Middle frontal gyrus (tissue), 1 donor: ENCODE results near the gene MYO3B.

Experiments used
- DNase-seq: peaks from one replicate; pipeline ENCODE4 v3.0.0-alpha.2; 2015; ENCODE audit warnings: low spot score; ENCODE audit errors: extremely low spot score

The MYO3B gene

DNA sequence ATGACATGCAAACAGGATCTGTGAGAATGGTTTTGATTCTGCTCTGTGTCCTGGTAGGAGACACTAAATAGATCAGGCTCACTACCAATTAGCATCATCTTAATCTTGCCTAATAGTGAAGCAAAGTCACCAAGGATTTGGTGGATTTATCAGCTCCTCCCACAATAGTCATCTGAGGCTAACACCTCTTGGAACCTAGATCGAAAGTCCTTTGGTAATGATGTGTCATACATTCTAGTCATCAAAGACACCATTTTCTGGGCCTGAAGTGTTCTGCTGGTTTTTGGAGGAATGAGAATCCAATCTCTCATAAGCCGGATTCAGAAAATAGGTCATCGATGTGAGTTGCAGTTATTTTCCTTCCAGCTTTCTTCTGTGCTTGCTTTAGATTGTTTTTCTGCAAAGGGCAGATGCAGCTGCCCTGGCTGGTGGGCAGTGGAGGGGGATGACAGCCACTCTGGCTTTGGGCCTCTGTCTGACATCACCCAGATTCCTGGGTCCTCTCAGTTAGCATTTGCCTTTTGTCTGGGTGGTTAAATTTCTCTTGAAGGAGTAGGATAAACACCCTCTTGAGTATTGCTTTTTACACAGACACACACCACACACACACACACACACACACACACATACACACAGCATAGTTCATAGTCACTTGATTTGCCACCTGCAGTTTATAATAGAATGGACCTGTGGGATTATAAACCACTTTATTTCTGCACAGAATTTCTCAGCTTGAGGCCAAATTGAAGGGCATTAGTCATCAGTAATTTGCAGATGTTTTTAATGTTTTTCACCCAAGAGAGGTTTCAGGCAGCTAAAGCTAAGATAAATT is at the start of gene MYO3B:
TSS of gene MYO3B (plus strand) at position 198 of the 832 bp plus-strand sequence. CDS start at position 339, 141 bp downstream.
- DNase-seq = no peak

DNA sequence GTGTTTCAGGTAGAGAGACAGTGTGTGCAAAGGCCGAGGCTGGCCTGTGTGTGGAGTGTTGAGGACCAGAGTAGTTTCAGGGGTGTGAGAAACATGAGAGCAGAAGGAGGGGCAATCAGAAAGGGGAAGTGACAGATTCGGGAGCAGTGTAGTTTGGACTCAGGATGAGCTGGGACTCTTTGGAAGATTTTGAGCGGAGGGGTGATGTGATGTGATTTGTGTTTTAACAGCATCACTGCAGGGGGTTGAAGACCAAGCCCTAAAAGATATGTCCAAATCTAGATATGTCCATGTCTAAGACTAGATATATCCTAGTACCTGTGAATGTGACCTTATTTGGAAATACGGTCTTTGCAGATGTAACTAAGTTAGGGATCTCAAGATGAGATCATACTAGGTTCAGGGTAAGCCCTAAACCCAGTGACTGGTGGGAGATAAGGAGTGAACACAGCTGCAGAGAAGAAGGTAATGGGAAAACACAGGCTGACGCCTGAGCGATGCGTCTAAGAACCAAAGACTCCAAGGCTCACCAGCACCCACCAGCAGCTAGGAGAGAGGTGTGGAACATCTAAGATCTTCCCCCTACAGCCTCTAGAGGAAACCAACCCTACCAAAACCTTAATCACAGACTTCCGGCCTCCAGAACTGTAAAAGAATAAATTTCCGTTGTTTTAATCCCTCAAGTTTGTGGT is 38.5 kb upstream of the MYO3B start:
- no peak for DNase-seq

- no peak for DNase-seq
Observed at GRCh38 chr2:170140561-170140960, 37.4 kb upstream of the MYO3B start.

GRCh38 chr2:170141865-170142264 is 36.1 kb upstream of the MYO3B start:
- DNase-seq = no peak

DNA sequence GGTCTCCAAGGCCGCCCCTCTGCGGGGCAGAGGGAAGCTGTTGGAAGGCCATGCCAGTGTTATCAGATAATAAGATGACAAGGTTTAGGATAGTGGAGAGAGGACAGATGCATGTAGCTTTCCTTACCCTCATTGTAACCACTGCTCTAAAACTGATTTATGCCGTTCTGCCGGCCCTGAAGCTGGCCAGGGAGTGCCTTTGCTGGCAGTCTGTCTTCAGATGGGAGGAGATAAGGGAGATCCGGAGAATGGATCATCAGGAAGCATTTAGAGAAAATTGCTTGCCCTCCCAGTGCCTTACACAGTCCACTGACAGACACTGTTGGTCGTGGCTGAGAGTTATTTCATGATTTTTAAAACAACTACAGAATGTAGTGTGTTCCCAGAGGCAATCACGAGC is 35.4 kb upstream of the MYO3B start:
- DNase-seq = no peak

DNA sequence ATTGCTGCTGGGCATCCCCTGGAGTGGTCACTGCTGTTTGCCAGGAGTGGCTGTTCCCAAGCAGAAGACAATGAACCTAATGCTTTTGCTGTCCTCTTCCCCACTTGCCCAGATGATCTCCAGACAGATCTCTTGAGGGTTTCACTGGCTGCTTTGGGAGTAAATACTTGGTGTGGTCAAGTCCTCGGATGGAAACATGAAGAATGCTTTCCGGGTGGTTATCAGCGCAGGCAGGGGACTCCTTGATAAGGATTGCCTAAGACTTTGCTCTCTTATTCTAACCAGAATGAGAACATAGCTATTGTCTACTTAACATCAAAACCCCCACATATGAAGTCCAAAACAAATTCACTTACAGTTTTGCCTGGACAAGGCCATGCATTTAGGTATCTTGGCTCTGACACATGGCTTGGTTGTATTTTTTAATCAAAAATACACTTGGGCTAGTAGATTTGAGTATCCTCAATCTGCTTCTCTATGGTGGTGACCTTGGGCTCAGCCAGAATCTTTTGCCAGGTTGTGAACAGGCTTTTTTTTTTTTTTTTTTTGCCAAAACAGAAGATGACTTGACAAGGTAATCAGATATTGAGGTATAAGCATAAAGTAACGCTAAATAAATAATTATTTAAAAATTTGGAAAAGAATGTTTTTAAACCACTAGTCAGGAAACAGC is 34.8 kb upstream of the MYO3B start:
- DNase-seq = no peak

DNA sequence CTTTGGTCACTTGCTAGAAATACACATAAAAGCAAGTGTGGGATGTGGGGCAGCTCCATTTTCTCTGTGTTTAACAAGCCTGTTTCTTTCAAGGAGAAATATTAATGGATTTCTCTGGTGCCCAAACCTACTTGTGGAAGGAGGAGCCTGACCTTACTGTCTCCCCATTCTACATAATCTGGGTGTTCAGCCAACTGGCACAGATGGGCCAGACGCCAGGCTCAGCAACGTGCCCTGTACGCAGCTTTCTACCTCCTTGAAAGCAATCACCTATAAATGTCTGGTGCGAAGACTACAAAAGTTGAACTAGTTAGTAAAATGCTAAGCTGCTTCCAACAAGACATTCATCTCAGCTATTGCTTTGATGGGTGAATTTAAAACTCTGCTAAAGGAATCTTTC is 33.2 kb upstream of the MYO3B start:
- no peak for DNase-seq

DNA sequence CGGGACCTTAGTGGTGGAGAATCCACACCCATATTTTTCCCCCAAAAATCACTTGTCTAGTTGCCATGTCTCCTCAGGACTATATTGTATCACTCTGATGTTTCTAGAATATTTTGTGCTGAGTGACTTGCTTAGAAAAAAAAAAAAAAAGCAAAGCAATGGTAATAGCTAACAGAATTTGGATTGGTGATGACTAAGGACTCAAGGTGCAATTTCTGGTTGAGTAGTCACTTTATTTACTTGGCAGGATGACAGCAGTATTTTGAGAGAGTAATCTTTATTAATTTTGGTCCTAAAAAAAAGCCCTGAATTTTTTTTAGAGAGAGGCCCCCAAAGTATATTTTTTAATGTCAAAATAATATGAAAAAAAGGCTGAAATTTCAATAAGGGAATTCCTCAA is 32.8 kb upstream of the MYO3B start:
- DNase-seq = no peak

DNA sequence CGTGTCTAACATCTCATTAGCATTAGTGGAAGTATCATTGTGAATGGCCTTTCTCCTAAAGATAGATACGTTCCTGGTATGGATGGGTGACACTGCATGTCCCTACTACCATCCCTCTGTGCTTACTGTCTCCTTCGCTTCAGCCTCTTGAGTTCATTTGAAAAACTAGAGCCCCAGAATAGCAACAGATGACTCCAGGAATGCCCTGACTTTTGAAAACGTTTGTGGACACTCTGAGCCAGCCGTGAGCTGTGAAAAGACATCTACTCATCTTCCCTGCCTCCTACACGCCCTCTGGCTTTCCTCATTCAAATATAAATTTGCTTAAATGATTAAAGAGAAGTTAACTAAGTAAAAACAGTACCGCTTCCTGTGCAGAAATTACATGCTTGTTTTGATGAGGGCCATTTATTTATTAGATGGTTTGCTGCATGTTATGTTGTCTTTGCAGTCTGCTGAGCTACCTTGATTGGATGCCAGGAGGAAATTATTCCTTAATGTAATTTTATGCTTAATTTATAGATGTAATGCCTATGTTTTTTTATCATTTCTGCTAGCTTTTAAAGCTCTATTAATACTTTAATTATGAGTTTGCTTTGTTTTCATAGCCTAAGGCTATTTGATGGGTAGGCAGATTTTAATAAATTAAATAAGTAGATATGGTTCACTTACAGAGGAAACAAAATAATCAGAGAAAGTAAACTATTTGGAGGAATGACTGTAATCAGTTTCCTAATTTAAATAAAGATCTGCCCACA is 32.1 kb upstream of the MYO3B start:
- no peak for DNase-seq

GRCh38 chr2:170146784-170147183 is 31.2 kb upstream of the MYO3B start:
- no peak for DNase-seq

DNA sequence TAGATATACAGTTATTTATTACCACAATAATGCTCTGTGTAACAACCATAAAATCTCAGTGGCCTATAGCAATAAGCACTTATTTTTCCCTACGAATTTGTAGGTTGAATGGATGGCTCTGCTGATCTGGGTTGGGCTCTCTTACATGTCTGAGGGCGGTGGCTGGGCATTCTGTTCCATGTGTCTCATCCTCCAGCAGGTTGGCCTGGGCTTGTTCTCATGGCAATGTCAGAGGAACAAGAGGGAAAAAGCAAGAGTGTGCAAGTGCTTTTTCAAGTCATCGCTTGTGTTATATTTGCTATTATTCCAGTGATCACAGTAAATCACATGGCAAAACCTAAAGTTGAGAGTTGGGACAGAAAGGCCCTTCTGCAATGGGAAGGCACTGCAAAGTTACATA is 30.4 kb upstream of the MYO3B start:
- DNase-seq = no peak

DNA sequence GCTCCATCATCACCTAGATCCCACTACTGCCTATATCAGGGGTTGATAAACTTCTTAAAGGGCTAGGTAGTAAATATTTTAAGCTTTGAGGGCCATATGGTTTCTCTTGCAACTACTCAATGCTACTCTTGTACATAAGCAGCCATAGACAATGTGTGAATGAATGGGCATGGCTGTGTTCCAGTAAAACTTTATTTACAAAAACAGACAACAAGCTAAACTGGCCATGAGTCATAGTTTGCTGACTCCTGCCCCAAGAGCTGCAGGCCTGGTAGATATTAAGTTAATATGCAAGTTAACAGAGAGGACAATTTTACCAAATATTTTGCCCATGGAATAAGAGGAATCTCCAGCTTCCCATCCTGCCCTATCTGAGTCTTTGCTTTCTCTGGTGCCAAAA is 29.8 kb upstream of the MYO3B start:
- no peak for DNase-seq

- no peak for DNase-seq
Observed at GRCh38 chr2:170152421-170152820, 25.5 kb upstream of the MYO3B start.

DNA sequence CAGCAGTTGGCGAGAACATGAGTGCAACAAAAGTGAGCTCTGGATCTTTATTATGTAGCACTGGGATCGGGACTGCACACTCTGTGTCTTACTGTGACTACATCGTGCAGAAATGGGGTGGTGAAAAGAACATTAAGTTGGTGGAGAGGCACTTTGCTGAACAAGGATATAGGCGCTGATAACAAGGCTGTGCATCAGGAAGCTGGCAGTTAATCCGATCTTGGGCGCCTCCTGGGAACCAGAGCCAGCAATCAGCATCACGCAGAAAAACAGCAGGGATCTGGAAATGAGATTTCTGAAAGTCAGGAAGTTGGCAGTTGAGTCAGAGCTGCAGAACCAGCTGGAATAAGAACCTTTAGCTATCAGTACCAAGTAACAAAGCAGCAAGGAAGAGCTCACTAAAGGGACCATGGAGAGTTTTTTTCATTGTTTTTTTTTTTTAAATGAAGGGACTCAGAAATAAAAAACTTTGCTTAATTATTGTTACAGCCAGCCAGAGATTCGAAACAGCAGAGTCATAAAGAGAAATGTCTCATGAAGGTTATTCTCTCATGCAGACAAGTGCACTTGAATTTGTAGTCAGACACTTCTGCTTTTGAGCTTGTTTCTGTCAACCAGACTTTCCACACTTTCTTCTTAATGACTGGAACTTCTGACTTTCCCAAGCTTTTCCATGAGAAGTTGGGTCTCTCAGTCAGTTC is 22.8 kb upstream of the MYO3B start:
- no peak for DNase-seq

GRCh38 chr2:170155723-170156253 is 22.2 kb upstream of the MYO3B start:
- no peak for DNase-seq

GRCh38 chr2:170156592-170156991 is 21.4 kb upstream of the MYO3B start:
- DNase-seq = no peak

DNA sequence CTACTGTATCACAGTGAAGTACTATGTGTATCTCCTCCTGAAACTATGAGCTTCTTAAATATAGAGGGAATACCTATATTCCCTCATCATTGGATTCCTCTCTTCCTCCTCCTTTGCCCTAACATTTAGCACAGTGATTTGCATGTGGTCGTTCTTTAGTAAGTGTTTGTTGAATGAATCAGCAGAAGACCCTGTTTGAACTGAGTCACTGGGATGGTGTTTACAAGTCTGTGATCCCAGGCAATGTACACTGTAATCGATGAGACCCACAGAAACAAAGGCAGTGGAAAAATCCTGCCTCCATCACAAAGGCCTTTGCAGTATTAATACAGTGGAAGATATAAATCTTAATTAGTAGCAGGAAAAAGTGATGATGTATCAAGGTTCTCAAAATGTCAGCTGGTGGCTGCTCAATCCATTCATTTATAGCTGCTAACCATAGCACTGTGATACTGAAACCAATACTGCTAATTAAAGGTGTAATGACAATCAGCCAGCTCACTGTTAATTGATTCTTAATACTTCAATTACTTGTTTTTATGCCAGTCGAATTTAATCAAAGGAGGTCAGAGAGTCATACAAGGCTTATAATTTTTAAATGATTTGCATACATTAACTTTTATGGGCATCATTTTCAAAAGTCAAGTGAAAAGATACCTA is 20.8 kb upstream of the MYO3B start:
- no peak for DNase-seq

DNA sequence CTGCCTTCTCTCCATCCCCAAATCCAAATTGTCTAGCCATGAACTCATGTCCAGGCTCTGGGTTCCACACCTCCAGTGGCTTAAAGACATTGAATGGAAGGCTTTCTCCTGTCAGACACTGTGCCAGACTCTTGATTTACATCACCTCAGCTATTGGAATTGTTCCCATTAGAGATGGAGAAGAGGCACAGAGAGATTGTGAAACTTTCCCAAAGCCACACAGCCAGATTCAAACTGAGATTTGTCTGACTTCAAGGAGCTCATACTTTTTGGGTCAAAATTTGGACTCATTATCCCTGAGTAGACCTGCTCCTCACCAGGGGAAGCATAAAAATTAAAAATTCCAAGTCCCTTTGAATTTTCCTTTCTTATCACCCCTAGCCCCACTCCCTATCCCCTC is 18.9 kb upstream of the MYO3B start:
- DNase-seq = no peak

DNA sequence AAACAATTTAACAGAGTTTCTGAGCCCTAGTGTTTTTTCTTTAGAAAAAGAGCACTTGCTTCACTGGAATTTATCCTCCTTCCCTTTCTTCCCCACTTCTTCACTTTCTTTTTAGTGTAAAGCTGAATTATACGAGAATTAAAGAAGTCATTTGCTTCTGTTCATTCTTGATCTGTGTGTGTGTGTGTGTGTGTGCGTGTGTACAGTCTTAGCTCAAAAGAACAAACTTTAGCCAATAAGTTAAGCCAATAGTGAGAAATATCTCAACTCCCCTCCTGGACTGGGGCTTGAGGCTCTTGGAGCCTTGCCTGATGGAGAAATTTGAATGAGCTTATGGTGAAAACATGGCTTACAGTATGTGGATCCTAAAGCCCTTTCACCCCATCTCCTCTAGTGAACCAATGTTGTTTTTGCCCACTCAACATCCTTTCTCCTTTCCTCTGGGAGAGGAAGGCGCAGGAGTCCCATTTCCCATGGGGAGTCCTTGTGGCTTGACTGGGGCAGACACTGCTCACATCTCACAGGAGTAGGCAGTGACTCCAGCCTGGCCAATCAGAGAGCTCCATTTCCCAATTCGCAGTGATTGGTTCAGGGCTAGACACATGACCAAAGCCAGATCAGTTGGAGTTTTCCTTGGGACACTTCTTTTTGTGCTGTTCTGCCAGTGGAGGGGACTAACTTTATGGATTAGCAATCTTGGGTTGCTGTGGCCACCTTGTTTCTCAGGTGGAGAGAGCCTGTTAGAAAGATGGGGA is 16.3 kb upstream of the MYO3B start:
- DNase-seq = no peak

- DNase-seq = no peak
Observed at GRCh38 chr2:170162271-170162632, 15.7 kb upstream of the MYO3B start.
